GM19240 (cell line): ENCODE data around the gene DOCK2.
A peak's percentile ranks its signal among the peaks of the same experiment; 100 is the strongest.

Experiments used
- DNase-seq: peaks from one replicate; pipeline ENCODE4 v3.0.0; 2011; ENCODE audit warnings: low spot score; ENCODE audit not compliant: insufficient read length

Gene DOCK2

GRCh38 chr5:169688106-169688505 is 51.0 kb downstream of the DOCK2 start:
- no peak for DNase-seq

GRCh38 chr5:169691471-169691870 is 54.4 kb downstream of the DOCK2 start:
- no peak for DNase-seq

- DNase-seq: no peak
Observed at GRCh38 chr5:169694091-169694625, 57.1 kb downstream of the DOCK2 start.

- no peak for DNase-seq
Observed at GRCh38 chr5:169695025-169695625, 58.0 kb downstream of the DOCK2 start.

- no peak for DNase-seq
Observed at GRCh38 chr5:169695919-169696490, 58.9 kb downstream of the DOCK2 start.

- no peak for DNase-seq
Observed at GRCh38 chr5:169696621-169697510, 59.8 kb downstream of the DOCK2 start.

GRCh38 chr5:169697511-169697890 is 60.4 kb downstream of the DOCK2 start:
- no peak for DNase-seq

- DNase-seq: no peak
Observed at GRCh38 chr5:169697976-169698375, 60.9 kb downstream of the DOCK2 start.

- no peak for DNase-seq
Observed at GRCh38 chr5:169700611-169701010, 63.5 kb downstream of the DOCK2 start.

- no peak for DNase-seq
Observed at GRCh38 chr5:169701910-169702451, 64.9 kb downstream of the DOCK2 start.

GRCh38 chr5:169702693-169703481 is 65.8 kb downstream of the DOCK2 start:
- peak; percentile 29 for DNase-seq

- DNase-seq: no peak
Observed at GRCh38 chr5:169703813-169704212, 66.7 kb downstream of the DOCK2 start.

- no peak for DNase-seq
Observed at GRCh38 chr5:169705322-169705721, 68.2 kb downstream of the DOCK2 start.

GRCh38 chr5:169706071-169706470 is 69.0 kb downstream of the DOCK2 start:
- no peak for DNase-seq

- DNase-seq: no peak
Observed at GRCh38 chr5:169706758-169707450, 69.8 kb downstream of the DOCK2 start.

GRCh38 chr5:169707686-169708085 is 70.6 kb downstream of the DOCK2 start:
- no peak for DNase-seq

- no peak for DNase-seq
Observed at GRCh38 chr5:169710675-169711074, 73.6 kb downstream of the DOCK2 start.

GRCh38 chr5:169711551-169712225 is 74.6 kb downstream of the DOCK2 start:
- DNase-seq: no peak

GRCh38 chr5:169712428-169712827 is 75.4 kb downstream of the DOCK2 start:
- no peak for DNase-seq

GRCh38 chr5:169716287-169716686 is 79.2 kb downstream of the DOCK2 start:
- DNase-seq: no peak
